HCT116 (cell line): ENCODE results near the gene PRMT1. TPM values are rescaled to one million over a fixed set of nuclear protein-coding genes. Genes with fewer than 3 reads are reported as not detected.
A peak's percentile ranks its signal among the peaks of the same experiment; 100 is the strongest.

ENCODE experiments used
- ATAC-seq: fragments of 200-7000 bp; cut with Tn5 transposase; 2 replicates; pipeline ENCODE4 v1.9.1; 2020; ENCODE audit warnings: mild to moderate bottlenecking, moderate library complexity
- BruUV-seq: library from RNA; stranded (reverse); fragments of 400-500 nt; replicated peaks from 2 replicates; lab custom pipeline; 2021; lab: Mats Ljungman, UMichigan
- CTCF ChIA-PET: fragments of 300-600 bp; sonication (Branson Sonifier 250); formaldehyde crosslinking; loops from one replicate; lab custom pipeline; 2021; ENCODE audit warnings: antibody characterized with exemption; lab: Charles Lee
- POLR2A ChIA-PET: fragments of 300-600, 350-600 bp; sonication (Branson Sonifier 250); formaldehyde crosslinking; loops from one replicate; lab custom pipeline; 2021; ENCODE audit warnings: antibody characterized with exemption; lab: Charles Lee
- RAD21 ChIA-PET, 2 experiments: fragments of 300-600 bp; sonication (Branson Sonifier 250); formaldehyde crosslinking; loops; one replicate each; lab custom pipeline; 2023; ENCODE audit warnings: low total read pairs in 2 of 2; ENCODE audit not compliant: uncharacterized antibody in 2 of 2, unreplicated experiment in 2 of 2, low non-redundant PET in 1 of 2; lab: Charles Lee
- DNase-seq: peaks from one replicate; pipeline ENCODE4 v3.0.0-alpha.2; 2010; ENCODE audit warnings: low read depth, low spot score
- H2AFZ ChIP-seq: fragments of 200-600 bp; shearing (Covaris generic), sonication (generic); 2 replicates; pipeline ENCODE4 v1.6.1; 2017; ENCODE audit warnings: low read depth, mixed run types, mixed read lengths, antibody characterized with exemption, low read length; ENCODE audit not compliant: poor library complexity, severe bottlenecking
- H3K27ac ChIP-seq: 2 replicates; pipeline ENCODE4 v1.5.1; 2012; ENCODE audit warnings: low read depth, low read length
- H3K27me3 ChIP-seq: fragments of 200-600 bp; sonication (generic); 2 replicates; pipeline ENCODE4 v1.6.1; 2016; ENCODE audit warnings: mixed run types, low read length, mixed read lengths; ENCODE audit not compliant: insufficient read depth
- H3K36me3 ChIP-seq, 2 experiments: fragments of 200-500 bp in 1 of 2; fragments of 200-600 bp in 1 of 2; sonication (Bioruptor generic) in 1 of 2; sonication (generic) in 1 of 2; 2 replicates each; pipeline versions ENCODE4 v1.5.1 to v1.6.1; 2014 to 2016; ENCODE audit warnings: low read length in 2 of 2, inconsistent platforms in 1 of 2, mixed read lengths in 1 of 2, mixed run types in 1 of 2; ENCODE audit not compliant: insufficient read depth in 2 of 2, control insufficient read depth in 1 of 2
- H3K4me1 ChIP-seq, 2 experiments: fragments of 200-600 bp in 1 of 2; sonication (generic) in 1 of 2; 2 replicates each; pipeline versions ENCODE4 v1.5.1 to v1.6.1; 2012 to 2017; ENCODE audit warnings: low read length in 2 of 2, inconsistent platforms in 1 of 2, mild to moderate bottlenecking in 1 of 2, mixed read lengths in 1 of 2, mixed run types in 1 of 2, moderate library complexity in 1 of 2; ENCODE audit not compliant: insufficient read depth in 2 of 2, control insufficient read depth in 1 of 2
- H3K4me2 ChIP-seq: fragments of 200-600 bp; sonication (generic); 2 replicates; pipeline ENCODE4 v1.6.1; 2017; ENCODE audit warnings: mixed run types, low read length, mixed read lengths
- H3K4me3 ChIP-seq, 2 experiments: fragments of 200-600 bp in 1 of 2; sonication (generic) in 1 of 2; replicated peaks in 1 of 2; 2 replicates each; pipeline ENCODE4 v1.5.1; 2011 to 2016; ENCODE audit warnings: low read length in 2 of 2, control low read depth in 1 of 2, low read depth in 1 of 2, mild to moderate bottlenecking in 1 of 2, mixed read lengths in 1 of 2, mixed run types in 1 of 2
- H3K79me2 ChIP-seq: fragments of 200-600 bp; sonication (generic); 2 replicates; pipeline ENCODE4 v1.6.1; 2017; ENCODE audit warnings: mild to moderate bottlenecking, mixed run types, low read length, moderate library complexity, mixed read lengths; ENCODE audit not compliant: insufficient read depth
- H3K9ac ChIP-seq: fragments of 200-600 bp; sonication (generic); 2 replicates; pipeline ENCODE4 v1.6.1; 2016; ENCODE audit warnings: low read length, mixed read lengths
- H3K9me2 ChIP-seq: fragments of 200-600 bp; sonication (generic), shearing (Covaris generic); 2 replicates; pipeline ENCODE4 v1.6.1; 2017; ENCODE audit warnings: mixed run types, mild to moderate bottlenecking, moderate library complexity; ENCODE audit not compliant: insufficient read depth
- H3K9me3 ChIP-seq, 2 experiments: fragments of 200-500 bp in 1 of 2; fragments of 200-600 bp in 1 of 2; sonication (Bioruptor generic) in 1 of 2; sonication (generic) in 1 of 2; 2 replicates each; pipeline ENCODE4 v1.6.1; 2014 to 2017; ENCODE audit warnings: low read length in 2 of 2, mixed read lengths in 2 of 2, inconsistent platforms in 1 of 2, low read depth in 1 of 2, mild to moderate bottlenecking in 1 of 2, mixed run types in 1 of 2, moderate library complexity in 1 of 2; ENCODE audit not compliant: control insufficient read depth in 1 of 2, insufficient read depth in 1 of 2
- H4K20me1 ChIP-seq: fragments of 200-600 bp; sonication (generic), shearing (Covaris generic); 2 replicates; pipeline ENCODE4 v1.6.1; 2017; ENCODE audit warnings: mixed run types, mild to moderate bottlenecking, moderate library complexity; ENCODE audit not compliant: insufficient read depth
- CEBPB ChIP-seq: IDR thresholded peaks from 2 replicates; pipeline ENCODE4 v1.6.1; 2012; ENCODE audit warnings: low read depth
- EGR1 ChIP-seq: IDR thresholded peaks from 2 replicates; pipeline ENCODE4 v1.6.1; 2012; ENCODE audit warnings: low read depth
- EZH2 ChIP-seq: fragments of 200-600 bp; sonication (generic); IDR thresholded peaks from 2 replicates; pipeline ENCODE4 v1.6.1; 2017; ENCODE audit warnings: antibody characterized with exemption, mixed run types
- EZH2phosphoT487 ChIP-seq: fragments of 200-600 bp; IDR thresholded peaks from 2 replicates; pipeline ENCODE4 v1.6.1; 2018; ENCODE audit warnings: antibody characterized with exemption, borderline replicate concordance
- FOSL1 ChIP-seq: IDR thresholded peaks from 2 replicates; pipeline ENCODE4 v1.6.1; 2012; ENCODE audit warnings: low read depth
- MAX ChIP-seq: IDR thresholded peaks from 2 replicates; pipeline ENCODE4 v1.6.1; 2012
- POLR2A ChIP-seq: IDR thresholded peaks from 2 replicates; pipeline ENCODE4 v1.7.0; 2011; ENCODE audit warnings: borderline replicate concordance; ENCODE audit not compliant: insufficient read depth, insufficient read length; ENCODE audit errors: extremely low read depth
- POLR2AphosphoS5 ChIP-seq: IDR thresholded peaks from 2 replicates; pipeline ENCODE4 v1.6.1; 2011; ENCODE audit warnings: mild to moderate bottlenecking, low read depth, low read length, moderate library complexity
- REST ChIP-seq: IDR thresholded peaks from 2 replicates; pipeline ENCODE4 v1.6.1; 2012; ENCODE audit warnings: low read depth
- SIN3A ChIP-seq: IDR thresholded peaks from 2 replicates; pipeline ENCODE4 v1.6.1; 2012; ENCODE audit warnings: low read depth
- YY1 ChIP-seq: IDR thresholded peaks from 2 replicates; pipeline ENCODE4 v1.6.1; 2011; ENCODE audit warnings: low read length, low read depth, moderate library complexity, mild to moderate bottlenecking; ENCODE audit not compliant: insufficient replicate concordance; ENCODE audit errors: extremely low read depth
- ZNF274 ChIP-seq: fragments of 200-500 bp; sonication (Bioruptor generic); IDR thresholded peaks from 2 replicates; pipeline ENCODE4 v1.6.1; 2014; ENCODE audit warnings: mild to moderate bottlenecking, low read depth, low read length, inconsistent platforms
- intact Hi-C: fragments of 100-400 bp; cut with micrococcal nuclease; formaldehyde crosslinking; loops from 2 replicates; pipeline ENCODE4 v1.10.0; 2022
- total RNA-seq: library from RNA; stranded (reverse); gene quantifications from one replicate; pipeline ENCODE4 v1.2.1, GENCODE V29; 2021; ENCODE audit not compliant: unreplicated experiment
- TF ChIP-seq, protein P1 (sequence below), 3 experiments: fragments of 200-600 bp in 1 of 3; sonication (generic) in 1 of 3; IDR thresholded peaks in 2 of 3; conservative IDR thresholded peaks in 1 of 3; 2 replicates each; pipeline ENCODE4 v1.5.1; 2012 to 2017; ENCODE audit warnings: low read depth in 2 of 3, low read length in 2 of 3, antibody characterized with exemption in 1 of 3, borderline replicate concordance in 1 of 3, control low read depth in 1 of 3, mild to moderate bottlenecking in 1 of 3, mixed read lengths in 1 of 3, mixed run types in 1 of 3, moderate library complexity in 1 of 3; ENCODE audit not compliant: insufficient read depth in 1 of 3

The PRMT1 gene
- total RNA-seq, 1 experiment from 2014 or later: 428 TPM

- H3K79me2 ChIP-seq: peaks cover 28% of the 10 kb centered on the region; the same call in 1 of the 2 replicates
- RAD21 ChIA-PET: no interaction called here
- no peaks in the 10 kb centered on the region for H3K4me1 ChIP-seq
- no peak overlapping the region for H3K9ac ChIP-seq
- no peaks in the 10 kb centered on the region for H3K9me3 ChIP-seq
- intact Hi-C loops: no loop called here
- H3K36me3 ChIP-seq: peaks cover 36 to 38% of the 10 kb centered on the region in 2 experiments; a peak in 3 of 4 replicates
- no peaks in the 10 kb centered on the region for H4K20me1 ChIP-seq
- no peak overlapping the region for H2AFZ ChIP-seq
- no peak overlapping the region for H3K4me3 ChIP-seq
- no peak overlapping the region for H3K27ac ChIP-seq
- no peaks in the 10 kb centered on the region for H3K27me3 ChIP-seq
- POLR2A ChIA-PET: no interaction called here
- ATAC-seq: no peak
- no peaks in the 10 kb centered on the region for H3K9me2 ChIP-seq
- H3K4me2 ChIP-seq: no peak overlapping the region
- no peak for DNase-seq
- CTCF ChIA-PET: no interaction called here
- TF ChIP-seq EZH2: no peak
- no peak for TF ChIP-seq EGR1
- no peak for TF ChIP-seq YY1
- TF ChIP-seq ZNF274: no peak
- TF ChIP-seq MAX: no peak
- no peak for TF ChIP-seq POLR2A
- BruUV-seq: TSS peak; percentile 34
Observed at GRCh38 chr19:49652551-49653465, 24.3 kb upstream of the PRMT1 start.

- Histone ChIP-seq H3K4me3 (no peak overlapping the region), H4K20me1 (no peaks in the 10 kb centered on the region), H3K4me2 (no peak overlapping the region), H3K9ac (no peak overlapping the region), H3K4me1 (no peaks in the 10 kb centered on the region), H3K79me2 (peaks cover 24% of the 10 kb centered on the region; the same call in 1 of the 2 replicates), H3K36me3 (peaks cover 36 to 44% of the 10 kb centered on the region in 2 experiments; a peak in 3 of 4 replicates), H3K27me3 (no peaks in the 10 kb centered on the region), H3K9me2 (no peaks in the 10 kb centered on the region), H3K27ac (no peak overlapping the region), H3K9me3 (no peaks in the 10 kb centered on the region), H2AFZ (no peak overlapping the region)
- no peak for ATAC-seq
- intact Hi-C loops: no loop called here
- DNase-seq: no peak
- ChIA-PET RAD21 (no interaction called here), CTCF (no interaction called here), POLR2A (no interaction called here)
- TF ChIP-seq SIN3A (no peak), MAX (no peak), POLR2AphosphoS5 (no peak), EZH2phosphoT487 (no peak), CEBPB (no peak), REST (no peak), FOSL1 (no peak)
- TF ChIP-seq, protein P1, sequence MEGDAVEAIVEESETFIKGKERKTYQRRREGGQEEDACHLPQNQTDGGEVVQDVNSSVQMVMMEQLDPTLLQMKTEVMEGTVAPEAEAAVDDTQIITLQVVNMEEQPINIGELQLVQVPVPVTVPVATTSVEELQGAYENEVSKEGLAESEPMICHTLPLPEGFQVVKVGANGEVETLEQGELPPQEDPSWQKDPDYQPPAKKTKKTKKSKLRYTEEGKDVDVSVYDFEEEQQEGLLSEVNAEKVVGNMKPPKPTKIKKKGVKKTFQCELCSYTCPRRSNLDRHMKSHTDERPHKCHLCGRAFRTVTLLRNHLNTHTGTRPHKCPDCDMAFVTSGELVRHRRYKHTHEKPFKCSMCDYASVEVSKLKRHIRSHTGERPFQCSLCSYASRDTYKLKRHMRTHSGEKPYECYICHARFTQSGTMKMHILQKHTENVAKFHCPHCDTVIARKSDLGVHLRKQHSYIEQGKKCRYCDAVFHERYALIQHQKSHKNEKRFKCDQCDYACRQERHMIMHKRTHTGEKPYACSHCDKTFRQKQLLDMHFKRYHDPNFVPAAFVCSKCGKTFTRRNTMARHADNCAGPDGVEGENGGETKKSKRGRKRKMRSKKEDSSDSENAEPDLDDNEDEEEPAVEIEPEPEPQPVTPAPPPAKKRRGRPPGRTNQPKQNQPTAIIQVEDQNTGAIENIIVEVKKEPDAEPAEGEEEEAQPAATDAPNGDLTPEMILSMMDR (IDR thresholded peaks at IDR 0.05 in 2 of 3, conservative IDR thresholded peaks at IDR 0.05 in 1 of 3; ENCODE audit: borderline replicate concordance in 1 of 3, insufficient read depth in 1 of 3, low read depth in 2 of 3, low read length in 2 of 3): no peak
- no TSS peak for BruUV-seq
Observed at GRCh38 chr19:49653466-49653806, 23.6 kb upstream of the PRMT1 start.
